Neural cell (in vitro differentiated cells): Measurements from ENCODE around the gene TTN. TPM values are rescaled to one million over a fixed set of nuclear protein-coding genes. Genes with fewer than 3 reads are reported as not detected.

Experiments
- H2AFZ ChIP-seq: fragments of 200-600, 300-800 bp; sonication (generic), shearing (Covaris generic); 2 replicates; pipeline ENCODE4 v1.6.0; 2014; ENCODE audit warnings: low read depth, mild to moderate bottlenecking, antibody characterized with exemption, low read length, moderate library complexity
- H3F3A ChIP-seq: fragments of 200-600 bp; shearing (Covaris generic); 2 replicates; pipeline ENCODE4 v1.6.1; 2016; ENCODE audit warnings: mild to moderate bottlenecking, moderate library complexity, mixed read lengths, antibody characterized with exemption, low read length; ENCODE audit not compliant: insufficient read depth, poor library complexity, severe bottlenecking
- H3K27ac ChIP-seq: fragments of 200-600, 300-800 bp; sonication (generic), shearing (Covaris generic); 2 replicates; pipeline ENCODE4 v1.5.1; 2014; ENCODE audit warnings: mild to moderate bottlenecking, low read length, moderate library complexity
- H3K27me3 ChIP-seq: fragments of 300-800, 200-600 bp; sonication (generic), shearing (Covaris generic); 2 replicates; pipeline ENCODE4 v1.6.0; 2014; ENCODE audit warnings: mild to moderate bottlenecking, low read depth, low read length, moderate library complexity; ENCODE audit not compliant: insufficient read depth
- H3K36me3 ChIP-seq: fragments of 300-800, 200-600 bp; sonication (generic), shearing (Covaris generic); 2 replicates; pipeline ENCODE4 v1.5.1; 2014; ENCODE audit warnings: mild to moderate bottlenecking, antibody characterized with exemption, low read length, moderate library complexity; ENCODE audit not compliant: insufficient read depth
- H3K4me2 ChIP-seq: fragments of 300-800, 200-600 bp; sonication (generic), shearing (Covaris generic); 2 replicates; pipeline ENCODE4 v1.6.0; 2014; ENCODE audit warnings: mild to moderate bottlenecking, low read length
- H3K4me3 ChIP-seq: fragments of 300-800, 200-600 bp; sonication (generic), shearing (Covaris generic); 2 replicates; pipeline ENCODE4 v1.5.1; 2014; ENCODE audit warnings: mild to moderate bottlenecking, low read length, moderate library complexity
- H3K79me2 ChIP-seq: fragments of 200-600 bp; shearing (Covaris generic); replicated peaks from 2 replicates; pipeline ENCODE4 v1.6.0; 2014; ENCODE audit warnings: mild to moderate bottlenecking, low read length, moderate library complexity; ENCODE audit not compliant: insufficient read depth
- H3K9ac ChIP-seq: fragments of 300-800, 200-600 bp; sonication (generic), shearing (Covaris generic); 2 replicates; pipeline ENCODE4 v1.6.1; 2016; ENCODE audit warnings: mild to moderate bottlenecking, low read length, mixed read lengths
- H3K9me2 ChIP-seq: fragments of 200-600 bp; shearing (Covaris generic); 2 replicates; pipeline ENCODE4 v1.6.1; 2016; ENCODE audit warnings: mild to moderate bottlenecking, low read length, mixed read lengths; ENCODE audit not compliant: insufficient read depth
- H3K9me3 ChIP-seq: fragments of 200-600, 300-800 bp; sonication (generic), shearing (Covaris generic); 2 replicates; pipeline ENCODE4 v1.6.1; 2016; ENCODE audit warnings: mild to moderate bottlenecking, mixed run types, low read length, moderate library complexity, mixed read lengths
- H4K20me1 ChIP-seq: fragments of 200-600 bp; shearing (Covaris generic); 2 replicates; pipeline ENCODE4 v1.6.1; 2016; ENCODE audit warnings: mild to moderate bottlenecking, mixed run types; ENCODE audit not compliant: insufficient read depth
- EP300 ChIP-seq: fragments of 450-650 bp; conservative IDR thresholded peaks from 2 replicates; pipeline ENCODE4 v1.6.1; 2014; ENCODE audit warnings: antibody characterized with exemption, mild to moderate bottlenecking, moderate library complexity; ENCODE audit not compliant: poor library complexity, severe bottlenecking
- EZH2 ChIP-seq: fragments of 200-600, 300-800 bp; shearing (Covaris generic), sonication (generic); IDR thresholded peaks from 2 replicates; pipeline ENCODE4 v1.6.1; 2014; ENCODE audit warnings: antibody characterized with exemption, low read length, borderline replicate concordance, mild to moderate bottlenecking; ENCODE audit not compliant: insufficient read depth, poor library complexity, severe bottlenecking
- MXI1 ChIP-seq: fragments of 450-650 bp; conservative IDR thresholded peaks from 2 replicates; pipeline ENCODE4 v1.6.1; 2014; ENCODE audit warnings: antibody characterized with exemption, mild to moderate bottlenecking; ENCODE audit not compliant: poor library complexity, severe bottlenecking
- POLR2AphosphoS5 ChIP-seq: IDR thresholded peaks from 2 replicates; pipeline ENCODE4 v1.6.1; 2012
- RAD21 ChIP-seq: fragments of 450-650 bp; conservative IDR thresholded peaks from 2 replicates; pipeline ENCODE4 v1.6.1; 2014; ENCODE audit warnings: antibody characterized with exemption, mild to moderate bottlenecking, moderate library complexity
- SMC3 ChIP-seq: fragments of 450-650 bp; conservative IDR thresholded peaks from 2 replicates; pipeline ENCODE4 v1.6.1; 2014; ENCODE audit warnings: antibody characterized with exemption, mild to moderate bottlenecking, moderate library complexity; ENCODE audit not compliant: poor library complexity
- TAF1 ChIP-seq: IDR thresholded peaks from 2 replicates; pipeline ENCODE4 v1.6.1; 2012; ENCODE audit warnings: low read depth
- polyA plus RNA-seq: library from polyadenylated mRNA; depleted of rRNA; stranded (reverse); fragments of >200 nt; gene quantifications from 2 replicates; pipeline ENCODE4 v1.2.3, GENCODE V29; 2014
- TF ChIP-seq, protein P1 (sequence below): fragments of 450-650 bp; IDR thresholded peaks from 2 replicates; pipeline ENCODE4 v1.5.1; 2014; ENCODE audit warnings: antibody characterized with exemption, mild to moderate bottlenecking, moderate library complexity; ENCODE audit not compliant: poor library complexity, severe bottlenecking
- TF ChIP-seq, protein P2 (sequence below): IDR thresholded peaks from 2 replicates; pipeline ENCODE4 v1.6.1; 2012; ENCODE audit warnings: borderline replicate concordance

TTN gene
- polyA plus RNA-seq, 1 donor from 2014 or later, result 0.10 TPM

DNA sequence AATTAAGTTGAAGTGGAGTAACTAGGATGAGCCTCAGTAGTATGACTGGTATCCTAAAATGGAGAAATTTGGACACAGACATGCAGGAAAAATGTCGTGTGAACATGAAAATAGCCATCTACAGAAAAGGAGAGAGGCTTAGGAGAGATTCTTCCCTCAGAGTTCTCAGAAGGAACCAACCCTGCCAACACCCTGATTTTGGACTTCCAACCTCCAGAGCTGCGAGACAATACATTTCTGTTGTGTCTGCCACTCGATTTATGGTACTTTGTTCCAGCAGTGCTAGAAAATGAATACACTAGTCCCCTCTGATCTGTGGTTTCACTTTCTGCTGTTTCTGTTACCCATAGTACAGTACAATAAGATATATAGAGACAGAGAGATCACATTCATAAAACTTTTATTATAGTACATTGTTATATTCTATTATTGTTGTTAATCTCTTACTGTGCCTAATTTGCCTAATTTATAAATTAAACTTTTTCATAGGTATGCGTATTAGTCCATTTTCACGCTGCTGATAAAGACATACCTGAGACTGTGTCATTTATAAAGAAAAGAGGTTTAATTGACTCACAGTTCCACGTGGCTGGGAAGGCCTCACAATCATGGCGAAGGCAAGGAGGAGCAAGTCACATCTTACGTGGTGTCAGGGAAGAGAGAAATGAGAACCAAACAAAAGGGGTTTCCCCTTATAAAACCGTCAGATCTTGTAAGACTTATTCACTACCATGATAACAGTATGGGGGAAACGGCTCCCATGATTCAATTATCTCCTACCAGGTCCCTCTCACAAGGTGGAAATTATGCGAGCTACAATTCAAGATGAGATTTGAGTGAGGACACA lies 285.7 kb downstream of the TTN start:
- H3K79me2 ChIP-seq, result peaks cover 8% of the 10 kb centered on the region
- H3K4me2 ChIP-seq, result no peak overlapping the region
- H3K36me3 ChIP-seq, result no peaks in the 10 kb centered on the region
- H3F3A ChIP-seq, result no peaks in the 10 kb centered on the region
- no peak overlapping the region for H2AFZ ChIP-seq
- H3K4me3 ChIP-seq, result no peak overlapping the region
- no peak for TF ChIP-seq EP300
- TF ChIP-seq, protein P1, sequence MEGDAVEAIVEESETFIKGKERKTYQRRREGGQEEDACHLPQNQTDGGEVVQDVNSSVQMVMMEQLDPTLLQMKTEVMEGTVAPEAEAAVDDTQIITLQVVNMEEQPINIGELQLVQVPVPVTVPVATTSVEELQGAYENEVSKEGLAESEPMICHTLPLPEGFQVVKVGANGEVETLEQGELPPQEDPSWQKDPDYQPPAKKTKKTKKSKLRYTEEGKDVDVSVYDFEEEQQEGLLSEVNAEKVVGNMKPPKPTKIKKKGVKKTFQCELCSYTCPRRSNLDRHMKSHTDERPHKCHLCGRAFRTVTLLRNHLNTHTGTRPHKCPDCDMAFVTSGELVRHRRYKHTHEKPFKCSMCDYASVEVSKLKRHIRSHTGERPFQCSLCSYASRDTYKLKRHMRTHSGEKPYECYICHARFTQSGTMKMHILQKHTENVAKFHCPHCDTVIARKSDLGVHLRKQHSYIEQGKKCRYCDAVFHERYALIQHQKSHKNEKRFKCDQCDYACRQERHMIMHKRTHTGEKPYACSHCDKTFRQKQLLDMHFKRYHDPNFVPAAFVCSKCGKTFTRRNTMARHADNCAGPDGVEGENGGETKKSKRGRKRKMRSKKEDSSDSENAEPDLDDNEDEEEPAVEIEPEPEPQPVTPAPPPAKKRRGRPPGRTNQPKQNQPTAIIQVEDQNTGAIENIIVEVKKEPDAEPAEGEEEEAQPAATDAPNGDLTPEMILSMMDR, result no peak
- no peak for TF ChIP-seq SMC3
- no peak for TF ChIP-seq EZH2
- TF ChIP-seq POLR2AphosphoS5, result no peak
- no peak for TF ChIP-seq RAD21
- no peak for TF ChIP-seq MXI1
- no peak for TF ChIP-seq TAF1
- TF ChIP-seq, protein P2, sequence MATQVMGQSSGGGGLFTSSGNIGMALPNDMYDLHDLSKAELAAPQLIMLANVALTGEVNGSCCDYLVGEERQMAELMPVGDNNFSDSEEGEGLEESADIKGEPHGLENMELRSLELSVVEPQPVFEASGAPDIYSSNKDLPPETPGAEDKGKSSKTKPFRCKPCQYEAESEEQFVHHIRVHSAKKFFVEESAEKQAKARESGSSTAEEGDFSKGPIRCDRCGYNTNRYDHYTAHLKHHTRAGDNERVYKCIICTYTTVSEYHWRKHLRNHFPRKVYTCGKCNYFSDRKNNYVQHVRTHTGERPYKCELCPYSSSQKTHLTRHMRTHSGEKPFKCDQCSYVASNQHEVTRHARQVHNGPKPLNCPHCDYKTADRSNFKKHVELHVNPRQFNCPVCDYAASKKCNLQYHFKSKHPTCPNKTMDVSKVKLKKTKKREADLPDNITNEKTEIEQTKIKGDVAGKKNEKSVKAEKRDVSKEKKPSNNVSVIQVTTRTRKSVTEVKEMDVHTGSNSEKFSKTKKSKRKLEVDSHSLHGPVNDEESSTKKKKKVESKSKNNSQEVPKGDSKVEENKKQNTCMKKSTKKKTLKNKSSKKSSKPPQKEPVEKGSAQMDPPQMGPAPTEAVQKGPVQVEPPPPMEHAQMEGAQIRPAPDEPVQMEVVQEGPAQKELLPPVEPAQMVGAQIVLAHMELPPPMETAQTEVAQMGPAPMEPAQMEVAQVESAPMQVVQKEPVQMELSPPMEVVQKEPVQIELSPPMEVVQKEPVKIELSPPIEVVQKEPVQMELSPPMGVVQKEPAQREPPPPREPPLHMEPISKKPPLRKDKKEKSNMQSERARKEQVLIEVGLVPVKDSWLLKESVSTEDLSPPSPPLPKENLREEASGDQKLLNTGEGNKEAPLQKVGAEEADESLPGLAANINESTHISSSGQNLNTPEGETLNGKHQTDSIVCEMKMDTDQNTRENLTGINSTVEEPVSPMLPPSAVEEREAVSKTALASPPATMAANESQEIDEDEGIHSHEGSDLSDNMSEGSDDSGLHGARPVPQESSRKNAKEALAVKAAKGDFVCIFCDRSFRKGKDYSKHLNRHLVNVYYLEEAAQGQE, result no peak
- no peak overlapping the region for H3K27ac ChIP-seq
- no peaks in the 10 kb centered on the region for H3K27me3 ChIP-seq
- H4K20me1 ChIP-seq, result no peaks in the 10 kb centered on the region
- no peak overlapping the region for H3K9ac ChIP-seq
- no peaks in the 10 kb centered on the region for H3K9me3 ChIP-seq
- no peaks in the 10 kb centered on the region for H3K9me2 ChIP-seq

DNA sequence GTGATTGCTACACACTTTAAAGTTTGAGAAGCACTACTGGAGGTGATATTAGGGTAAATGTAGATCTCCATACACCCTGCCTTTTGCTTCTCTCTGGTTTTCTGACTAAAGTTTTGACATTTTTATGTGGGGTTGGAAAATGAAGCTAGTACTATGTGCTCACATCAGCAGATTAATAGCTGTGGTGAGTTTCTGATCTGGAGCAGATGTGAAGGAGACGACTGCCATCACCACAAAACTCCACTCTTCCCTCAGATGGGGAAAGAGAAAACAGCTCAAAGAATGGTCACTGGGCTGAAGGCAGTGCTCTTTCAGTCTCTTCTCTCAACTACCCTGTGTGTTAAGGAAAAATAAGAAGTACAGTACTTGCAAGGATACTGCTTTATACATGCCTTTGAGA lies 289.7 kb downstream of the TTN start:
- H3K27ac ChIP-seq, result no peak overlapping the region
- H3F3A ChIP-seq, result no peaks in the 10 kb centered on the region
- no peak overlapping the region for H2AFZ ChIP-seq
- no peaks in the 10 kb centered on the region for H3K79me2 ChIP-seq
- no peaks in the 10 kb centered on the region for H3K9me3 ChIP-seq
- TF ChIP-seq MXI1 (no peak), SMC3 (no peak), RAD21 (no peak), EP300 (no peak), TAF1 (no peak), POLR2AphosphoS5 (no peak)
- TF ChIP-seq, protein P1, result no peak
- TF ChIP-seq, protein P2, result no peak
- no peak overlapping the region for H3K4me3 ChIP-seq
- H4K20me1 ChIP-seq, result no peaks in the 10 kb centered on the region
- H3K27me3 ChIP-seq, result no peaks in the 10 kb centered on the region
- no peak overlapping the region for H3K9ac ChIP-seq
- no peaks in the 10 kb centered on the region for H3K9me2 ChIP-seq
- no peaks in the 10 kb centered on the region for H3K36me3 ChIP-seq
- H3K4me2 ChIP-seq, result no peak overlapping the region
